HG02840 (cell line): ENCODE results near the gene KLHL1.

Experiments used
- ATAC-seq: cut with Tn5 transposase; IDR thresholded peaks from one replicate; pipeline ENCODE4 v1.9.1; 2021; ENCODE audit warnings: mild to moderate bottlenecking, moderate library complexity, moderate number of reproducible peaks; ENCODE audit not compliant: unreplicated experiment, low FRiP score

Gene KLHL1

GRCh38 chr13:69879936-69880335 is 228.3 kb downstream of the KLHL1 start:
- ATAC-seq, result no peak

- ATAC-seq, result no peak
Measured at GRCh38 chr13:69872321-69873047, 235.8 kb downstream of the KLHL1 start.

- no peak for ATAC-seq
Measured at GRCh38 chr13:69866555-69866954, 241.7 kb downstream of the KLHL1 start.

- peak; percentile 81 for ATAC-seq
Measured at GRCh38 chr13:69857183-69857821, 250.9 kb downstream of the KLHL1 start.

- no peak for ATAC-seq
Measured at GRCh38 chr13:69856331-69856730, 251.9 kb downstream of the KLHL1 start.

GRCh38 chr13:69828527-69828926 is 279.7 kb downstream of the KLHL1 start:
- no peak for ATAC-seq

- no peak for ATAC-seq
Measured at GRCh38 chr13:69820180-69820579, 288.1 kb downstream of the KLHL1 start.

GRCh38 chr13:69817333-69817869 is 290.9 kb downstream of the KLHL1 start:
- ATAC-seq, result no peak

GRCh38 chr13:69809152-69809551 is 299.1 kb downstream of the KLHL1 start:
- ATAC-seq, result no peak

- no peak for ATAC-seq
Measured at GRCh38 chr13:69796256-69796655, 312.0 kb downstream of the KLHL1 start.

- no peak for ATAC-seq
Measured at GRCh38 chr13:69793783-69794453, 314.3 kb downstream of the KLHL1 start.

- ATAC-seq, result no peak
Measured at GRCh38 chr13:69776937-69777336, 331.3 kb downstream of the KLHL1 start.

- ATAC-seq, result no peak
Measured at GRCh38 chr13:69769608-69770007, 338.6 kb downstream of the KLHL1 start.

GRCh38 chr13:69761581-69761980 is 346.7 kb downstream of the KLHL1 start:
- ATAC-seq, result no peak

- ATAC-seq, result no peak
Measured at GRCh38 chr13:69755101-69755500, 353.2 kb downstream of the KLHL1 start.

- no peak for ATAC-seq
Measured at GRCh38 chr13:69751259-69751658, 357.0 kb downstream of the KLHL1 start.

- no peak for ATAC-seq
Measured at GRCh38 chr13:69737129-69737935, 370.9 kb downstream of the KLHL1 start.

GRCh38 chr13:69721631-69722030 is 386.6 kb downstream of the KLHL1 start:
- ATAC-seq, result no peak

- no peak for ATAC-seq
Measured at GRCh38 chr13:69720278-69720983, 387.8 kb downstream of the KLHL1 start.

GRCh38 chr13:69706807-69707206 is 401.4 kb downstream of the KLHL1 start:
- ATAC-seq, result no peak
